ENCODE results near the gene UBAP2L. TPM values are rescaled to one million over a fixed set of nuclear protein-coding genes. Genes with fewer than 3 reads are reported as not detected.
A peak's percentile ranks its signal among the peaks of the same experiment; 100 is the strongest.

Gene UBAP2L
- total RNA-seq, 6 donors from 2014 or later: 77.5 to 137 (median 119) TPM

DNA sequence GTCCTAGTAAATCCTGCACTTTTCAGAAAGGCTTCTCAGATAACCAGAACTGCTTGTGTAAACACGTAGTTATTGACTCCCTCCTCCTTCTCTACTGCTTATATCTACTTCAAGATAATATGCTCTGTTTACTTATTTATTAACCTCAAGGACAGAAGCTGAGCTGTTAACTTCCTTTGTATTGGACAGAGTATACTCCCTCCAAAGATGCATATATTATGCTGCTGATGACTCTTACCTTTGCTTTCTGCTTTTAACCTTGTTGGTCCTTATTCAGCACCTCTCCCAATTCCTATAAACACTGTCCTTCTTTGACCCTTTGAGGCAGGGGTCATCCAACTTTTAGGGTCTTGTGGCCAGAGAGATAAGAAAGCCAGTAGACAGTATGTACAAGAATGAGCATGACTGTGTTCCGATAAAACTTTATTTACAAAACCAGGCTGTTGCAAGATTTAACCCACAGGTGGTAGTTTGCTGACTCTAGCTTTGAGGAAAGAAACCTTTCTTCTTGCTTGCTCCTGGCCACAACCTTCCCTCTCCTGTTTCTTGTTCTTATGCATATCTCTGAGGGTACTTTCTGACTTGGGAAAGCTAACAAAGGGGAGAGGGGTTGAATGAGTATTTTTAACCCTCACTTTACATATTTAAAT, 33.8 kb upstream of the UBAP2L start:
- no peak for DNase-seq
- H3K27ac ChIP-seq: no peak overlapping the region
- 43 to 48% methylated on average over 2 of the region's 2 CpGs for WGBS, 2 donors
- no peak overlapping the region for H3K4me3 ChIP-seq
- H3K4me1 ChIP-seq: peaks cover 4 to 10% (median 5%) of the 10 kb centered on the region in 4 donors
- ATAC-seq (ENCODE audit: low FRiP score in 2 of 2): no peak
- no peaks in the 10 kb centered on the region for H3K9me3 ChIP-seq
- TF ChIP-seq POLR2A (IDR thresholded peaks at IDR 0.05) (no peak), CTCF (IDR thresholded peaks at IDR 0.05) (no peak), EP300 (IDR thresholded peaks at IDR 0.05) (no peak), POLR2AphosphoS5 (IDR thresholded peaks at IDR 0.05) (no peak)
- no peaks in the 10 kb centered on the region for H3K27me3 ChIP-seq
- no peaks in the 10 kb centered on the region for H3K36me3 ChIP-seq

- DNase-seq: peak in 1 of 2 donors; percentile 30
- no peak overlapping the region for H3K27ac ChIP-seq
- TF ChIP-seq EP300 (IDR thresholded peaks at IDR 0.05): no peak
- TF ChIP-seq POLR2AphosphoS5 (IDR thresholded peaks at IDR 0.05): no peak
- H3K4me1 ChIP-seq: peaks cover 0 to 8% (median 1%) of the 10 kb centered on the region in 4 donors
- WGBS, 2 donors: 21 to 50% methylated on average over 1 of the region's 1 CpG
- no peaks in the 10 kb centered on the region for H3K9me3 ChIP-seq
- no peaks in the 10 kb centered on the region for H3K36me3 ChIP-seq
- ATAC-seq (ENCODE audit: low FRiP score in 2 of 2): no peak
- H3K27me3 ChIP-seq: no peaks in the 10 kb centered on the region
- H3K4me3 ChIP-seq: no peak overlapping the region
These were observed 30.2 kb upstream of the UBAP2L start for GRCh38 chr1:154190550-154190949.

DNA sequence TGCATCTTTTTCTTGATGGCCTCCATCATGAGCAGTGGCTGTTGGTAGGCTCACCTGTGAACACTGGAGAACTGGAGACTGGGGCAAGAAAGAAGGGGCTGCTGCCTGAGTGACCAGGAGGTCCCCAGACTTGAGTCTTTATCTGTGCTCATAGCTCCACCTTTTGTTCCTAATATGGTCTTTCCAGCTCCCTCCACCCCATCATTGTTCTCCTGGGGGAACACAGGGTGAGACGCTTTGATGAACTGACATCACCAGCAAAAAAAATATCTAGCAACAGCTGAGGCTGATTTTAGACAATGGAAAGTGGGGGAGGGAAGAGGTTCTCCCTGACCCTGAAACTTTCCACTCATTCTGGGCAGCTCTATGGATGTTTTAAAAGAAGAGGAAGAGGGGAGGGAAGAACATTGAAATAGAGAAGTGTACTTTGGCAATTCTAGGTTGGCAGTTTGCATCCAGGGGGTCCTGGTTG, 28.7 kb upstream of the UBAP2L start, which contains the start of gene TPM3:
TPM3 (minus strand) TSS at position 111 of the 472 bp plus-strand sequence; CDS start at position 29, 82 bp downstream.
- H3K4me3 ChIP-seq: no peak within 1 kb of the TSS
- no peaks in the 10 kb centered on the region for H3K27me3 ChIP-seq
- H3K36me3 ChIP-seq: no peaks in the 10 kb centered on the region
- no peak within 1 kb of the TSS for H3K27ac ChIP-seq
- peaks cover 0 to 8% (median 1%) of the 10 kb centered on the region in 4 donors for H3K4me1 ChIP-seq
- WGBS, 2 donors: 17 to 33% methylated on average over 1 of the region's 1 CpG
- H3K9me3 ChIP-seq: no peaks in the 10 kb centered on the region
- no peak for TF ChIP-seq EP300 (IDR thresholded peaks at IDR 0.05)
- no peak for TF ChIP-seq POLR2A (IDR thresholded peaks at IDR 0.05)
- TF ChIP-seq POLR2AphosphoS5 (IDR thresholded peaks at IDR 0.05): no peak
- TF ChIP-seq CTCF (IDR thresholded peaks at IDR 0.05): no peak
- DNase-seq (no peak), ATAC-seq (ENCODE audit: low FRiP score in 2 of 2) (peak in 1 of 2 donors; percentile 59)

DNA sequence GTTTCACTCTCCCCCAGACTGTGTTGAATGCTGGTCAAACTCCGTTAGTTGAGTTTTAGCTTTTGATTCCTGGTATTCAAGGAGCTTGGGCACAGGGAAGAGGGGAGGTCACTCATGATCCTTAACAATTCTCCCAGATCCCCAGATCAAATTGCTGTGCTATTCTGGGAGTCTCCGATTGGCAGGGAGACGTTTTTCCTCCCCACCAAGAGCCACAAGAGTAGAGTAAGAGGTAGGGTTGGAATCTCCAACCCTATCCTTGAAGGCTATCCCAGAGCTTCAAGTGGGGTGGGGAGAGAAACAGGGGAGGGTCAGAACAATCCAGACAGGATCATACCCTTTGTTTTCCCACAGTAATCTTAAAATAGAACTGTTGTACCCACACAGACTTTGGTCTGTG, 28.3 kb upstream of the UBAP2L start:
- no peak overlapping the region for H3K4me3 ChIP-seq
- ATAC-seq (ENCODE audit: low FRiP score in 2 of 2) (no peak), DNase-seq (no peak)
- H3K4me1 ChIP-seq: peaks cover 0 to 8% (median 4%) of the 10 kb centered on the region in 4 donors
- TF ChIP-seq POLR2A (IDR thresholded peaks at IDR 0.05) (no peak), POLR2AphosphoS5 (IDR thresholded peaks at IDR 0.05) (no peak), EP300 (IDR thresholded peaks at IDR 0.05) (no peak), CTCF (IDR thresholded peaks at IDR 0.05) (no peak)
- no peak overlapping the region for H3K27ac ChIP-seq
- H3K27me3 ChIP-seq: no peaks in the 10 kb centered on the region
- 34 to 47% methylated on average over 2 to 3 of the region's 3 CpGs for WGBS, 2 donors
- no peaks in the 10 kb centered on the region for H3K36me3 ChIP-seq
- H3K9me3 ChIP-seq: no peaks in the 10 kb centered on the region

DNA sequence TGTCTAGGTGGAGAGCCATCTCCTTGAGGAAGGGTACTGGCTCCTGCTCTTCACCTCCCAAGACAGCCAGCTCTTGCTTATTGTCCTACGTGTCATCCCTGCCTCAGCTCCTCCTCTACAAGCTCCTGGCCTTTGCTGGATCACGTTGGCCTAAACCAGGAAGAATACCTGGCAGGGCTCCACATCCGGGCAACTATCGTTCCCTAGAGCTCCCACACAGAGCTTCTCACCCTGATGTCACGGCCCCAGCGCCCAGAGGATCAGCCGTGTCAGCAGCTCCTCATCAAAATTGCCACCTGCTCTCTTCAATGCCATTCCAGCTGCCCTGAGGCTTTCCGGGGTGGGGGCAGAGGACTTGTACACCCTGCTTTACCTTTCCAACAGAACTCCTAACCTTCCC, 26.9 kb upstream of the UBAP2L start:
- Histone ChIP-seq H3K4me1 (peaks cover 1 to 11% (median 5%) of the 10 kb centered on the region in 4 donors), H3K9me3 (no peaks in the 10 kb centered on the region), H3K4me3 (no peak overlapping the region), H3K36me3 (no peaks in the 10 kb centered on the region), H3K27ac (no peak overlapping the region), H3K27me3 (no peaks in the 10 kb centered on the region)
- 57 to 64% methylated on average over 7 to 8 of the region's 8 CpGs for WGBS, 2 donors
- DNase-seq (no peak), ATAC-seq (ENCODE audit: low FRiP score in 2 of 2) (no peak)
- no peak for TF ChIP-seq EP300 (IDR thresholded peaks at IDR 0.05)
- no peak for TF ChIP-seq POLR2AphosphoS5 (IDR thresholded peaks at IDR 0.05)
- no peak for TF ChIP-seq CTCF (IDR thresholded peaks at IDR 0.05)
- no peak for TF ChIP-seq POLR2A (IDR thresholded peaks at IDR 0.05)
